ENCODE measurements around the gene MRTFA.

MRTFA gene

GRCh38 chr22:40422558-40423309, 213.8 kb downstream of the MRTFA start:
- DNase-seq, result no peak

GRCh38 chr22:40421941-40422340, 214.6 kb downstream of the MRTFA start:
- no peak for DNase-seq

DNA sequence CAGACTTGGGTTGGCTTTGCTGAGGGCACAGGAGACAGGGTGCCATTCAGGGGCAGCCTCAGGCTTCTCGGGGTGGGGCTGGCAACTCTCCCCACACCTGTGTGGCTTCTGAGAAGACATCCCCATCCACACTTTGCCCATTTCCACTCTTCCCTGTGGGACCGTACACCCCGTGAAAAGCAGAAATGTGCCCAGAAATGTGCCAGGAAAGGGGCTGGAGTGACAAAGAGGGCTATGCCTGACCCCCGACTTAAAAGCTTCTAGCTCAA, 215.5 kb downstream of the MRTFA start:
- no peak for DNase-seq

GRCh38 chr22:40420341-40421081, 216.0 kb downstream of the MRTFA start:
- DNase-seq, result no peak

DNA sequence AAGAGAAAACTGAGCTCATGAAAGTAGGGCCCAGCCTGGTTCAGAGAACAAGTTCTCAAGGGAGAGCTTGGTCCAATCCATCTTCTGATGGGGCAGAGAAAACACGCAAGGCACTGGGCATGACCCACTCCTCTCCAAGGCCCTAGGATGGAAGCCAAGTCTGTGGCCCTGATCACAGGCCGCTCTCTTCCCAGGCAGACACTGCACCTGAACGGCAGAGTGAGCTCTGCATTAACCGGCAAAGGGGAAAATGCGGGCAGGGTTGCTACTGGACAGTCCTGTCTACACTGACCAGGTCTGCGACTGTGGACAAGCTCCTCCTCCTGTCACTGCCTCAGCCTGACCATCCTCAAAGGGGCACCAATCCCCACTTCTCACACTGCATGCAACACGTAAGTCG, 216.8 kb downstream of the MRTFA start:
- DNase-seq, result no peak

GRCh38 chr22:40418366-40419201, 217.9 kb downstream of the MRTFA start:
- DNase-seq, result no peak

GRCh38 chr22:40417881-40418280, 218.6 kb downstream of the MRTFA start:
- no peak for DNase-seq

GRCh38 chr22:40417041-40417440, 219.5 kb downstream of the MRTFA start:
- DNase-seq, result no peak

GRCh38 chr22:40416636-40417035, 219.9 kb downstream of the MRTFA start:
- no peak for DNase-seq

DNA sequence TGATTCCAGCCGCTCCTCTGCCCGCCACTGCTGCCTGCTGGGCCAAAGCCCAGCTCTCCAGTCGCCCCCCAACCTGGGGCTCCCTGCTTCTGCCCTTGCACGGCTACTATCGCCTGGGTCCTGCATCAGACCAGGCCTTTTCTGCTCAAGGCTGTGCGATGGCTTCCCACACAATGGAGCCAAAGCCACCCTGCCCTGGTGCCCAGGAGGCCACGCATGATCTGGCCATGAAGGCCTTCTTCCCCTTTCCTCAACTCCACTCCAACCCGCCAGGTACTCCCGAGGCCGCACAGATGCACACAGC, 220.3 kb downstream of the MRTFA start:
- DNase-seq, result no peak

DNA sequence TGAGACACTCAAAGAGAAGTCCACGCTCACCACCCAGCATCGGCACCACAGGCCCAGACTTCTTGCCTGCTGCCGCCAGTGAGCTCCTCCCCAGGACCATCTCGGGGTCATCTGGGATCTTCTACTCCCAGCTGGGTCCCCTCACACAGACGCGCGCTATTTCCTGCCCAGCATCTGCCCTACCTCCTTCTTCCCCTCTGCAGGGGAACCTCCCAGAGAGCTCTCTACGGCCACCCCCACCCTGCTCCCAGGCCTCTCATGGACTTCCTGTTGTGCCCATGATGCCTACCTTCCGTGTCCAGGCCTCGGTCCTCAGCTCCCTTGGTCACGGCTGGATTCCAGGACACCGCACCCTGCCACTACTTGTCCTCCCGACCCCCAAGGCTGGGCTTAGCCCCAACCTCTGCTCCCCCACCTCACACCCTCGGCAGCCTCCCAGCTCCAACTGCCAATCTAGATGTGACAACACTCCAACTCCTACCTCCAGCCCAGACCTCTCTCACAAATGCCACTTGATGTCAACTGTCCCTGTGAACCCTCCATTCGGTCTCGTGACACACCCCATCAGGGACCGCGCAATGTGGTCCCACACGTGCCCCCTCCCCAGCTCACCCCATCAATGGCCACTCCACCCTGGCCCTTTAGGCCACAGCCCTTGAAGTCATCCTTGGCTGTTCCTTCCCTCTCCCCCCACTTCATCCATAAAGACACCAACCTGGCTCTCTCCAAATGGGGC, 220.8 kb downstream of the MRTFA start:
- no peak for DNase-seq

GRCh38 chr22:40414838-40415505, 221.5 kb downstream of the MRTFA start:
- no peak for DNase-seq

DNA sequence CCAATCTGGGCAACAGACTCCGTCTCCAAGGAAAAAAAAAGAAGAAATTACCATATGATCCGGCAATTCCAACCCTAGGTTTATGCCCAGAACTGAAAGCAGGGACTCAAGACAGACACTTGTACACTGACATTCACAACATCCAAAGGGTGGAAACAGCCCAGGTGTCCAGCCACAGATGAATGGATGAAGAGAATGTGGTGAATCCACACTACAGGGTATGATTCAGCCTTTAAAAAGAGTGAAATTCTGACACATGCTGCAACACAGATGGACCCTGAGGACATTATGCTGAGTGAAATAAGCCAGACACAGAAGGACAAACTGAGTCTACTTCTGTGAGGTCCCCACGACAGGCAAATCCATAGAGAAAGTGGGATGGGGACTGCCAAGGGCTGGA, 222.2 kb downstream of the MRTFA start:
- no peak for DNase-seq

DNA sequence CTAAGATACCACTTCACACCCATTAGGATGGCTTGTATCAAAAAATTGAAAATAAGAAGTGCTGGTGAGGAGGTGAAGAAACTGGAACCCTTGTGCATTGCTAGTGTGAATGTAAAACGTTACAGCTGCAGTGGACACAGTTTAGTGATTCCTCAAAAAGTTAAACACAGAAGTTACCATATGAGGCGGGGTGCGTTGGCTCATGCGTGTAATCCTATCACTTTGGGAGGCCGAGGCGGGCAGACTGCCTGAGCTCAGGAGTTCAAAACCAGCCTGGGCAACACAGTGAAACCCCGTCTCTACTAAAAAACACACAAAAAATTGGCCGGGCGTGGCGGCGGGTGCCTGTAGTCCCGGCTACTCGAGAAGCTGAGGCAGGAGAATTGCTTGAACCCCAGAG, 222.6 kb downstream of the MRTFA start:
- no peak for DNase-seq

GRCh38 chr22:40412441-40412840, 224.1 kb downstream of the MRTFA start:
- DNase-seq, result peak in 1 of 5 donors; percentile 60

DNA sequence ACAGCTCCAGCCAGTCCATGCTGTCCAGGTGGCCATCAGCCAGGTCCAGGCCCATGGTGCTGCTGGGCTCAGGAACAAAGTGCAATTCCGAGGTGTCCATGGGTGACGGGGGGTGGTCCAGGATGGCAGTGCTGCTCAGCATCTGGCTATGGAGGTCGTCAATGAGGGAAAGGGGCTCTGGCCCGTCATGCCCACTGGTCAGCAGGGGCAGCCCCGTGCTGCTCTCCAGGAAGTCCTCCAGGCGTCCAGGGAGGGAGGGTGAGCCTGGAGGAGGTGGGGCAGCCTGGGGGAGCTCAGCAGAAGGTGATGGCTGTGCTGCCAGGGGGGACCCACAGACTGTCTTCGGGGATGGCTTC, 225.0 kb downstream of the MRTFA start:
- no peak for DNase-seq

GRCh38 chr22:40410731-40411505, 225.6 kb downstream of the MRTFA start:
- DNase-seq, result no peak

- DNase-seq, result no peak
These were observed 226.2 kb downstream of the MRTFA start for GRCh38 chr22:40410272-40410671.

GRCh38 chr22:40409613-40410113, 226.9 kb downstream of the MRTFA start:
- DNase-seq, result no peak

DNA sequence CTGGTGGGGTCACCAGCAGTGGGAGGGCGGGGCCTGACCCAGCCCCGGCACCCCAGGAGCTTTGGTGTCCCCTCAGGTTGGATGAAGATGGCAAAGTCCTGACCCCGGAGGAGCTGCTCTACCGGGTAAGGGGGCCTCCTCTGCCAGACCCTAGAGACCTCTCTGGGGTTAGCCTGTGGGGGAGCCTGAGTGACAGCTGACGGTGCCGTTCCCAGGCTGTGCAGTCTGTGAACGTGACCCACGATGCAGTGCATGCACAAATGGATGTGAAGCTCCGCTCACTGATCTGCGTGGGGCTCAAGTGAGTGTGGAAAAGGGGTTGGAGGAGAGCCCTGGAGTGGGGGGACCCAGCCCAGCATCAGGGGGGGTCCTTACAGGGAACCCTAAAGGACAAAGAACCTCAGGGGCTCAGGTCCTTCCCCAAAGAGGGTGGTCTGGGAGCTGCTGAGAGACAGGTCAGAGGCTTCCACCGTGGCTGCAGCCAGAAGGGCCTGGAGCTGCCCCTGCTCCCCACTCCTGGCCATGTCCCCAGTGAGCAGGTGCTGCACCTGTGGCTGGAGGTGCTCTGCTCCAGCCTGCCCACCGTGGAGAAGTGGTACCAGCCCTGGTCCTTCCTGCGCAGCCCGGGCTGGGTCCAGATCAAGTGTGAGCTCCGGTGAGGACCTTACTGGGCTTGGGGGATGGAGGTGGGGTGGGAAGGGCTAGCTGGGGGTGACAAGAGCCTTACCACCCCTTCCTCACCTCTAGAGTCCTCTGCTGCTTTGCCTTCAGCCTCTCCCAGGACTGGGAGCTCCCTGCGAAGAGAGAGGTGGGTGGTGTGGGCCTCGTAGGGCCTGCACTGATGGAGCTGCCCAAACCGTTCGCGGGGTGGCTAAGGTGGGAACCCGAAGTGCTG, 227.6 kb downstream of the MRTFA start:
- DNase-seq, result no peak
